Urothelium cell line (cell line): ENCODE results near the gene CCSER1.
"Not testable (repeated sequence)": the region's sequence is repeated elsewhere in the genome, so short reads cannot be mapped to it uniquely, and the experiment has no call there.

Experiments used
- DNase-seq: peaks from one replicate; pipeline ENCODE4 v3.0.0; 2011; ENCODE audit warnings: low spot score, mixed read lengths
- FAIRE-seq: peaks from 2 replicates; lab custom pipeline; 2011; peaks lifted over from hg19 to GRCh38; lab: Jason Lieb, UNC

CCSER1 gene

DNA sequence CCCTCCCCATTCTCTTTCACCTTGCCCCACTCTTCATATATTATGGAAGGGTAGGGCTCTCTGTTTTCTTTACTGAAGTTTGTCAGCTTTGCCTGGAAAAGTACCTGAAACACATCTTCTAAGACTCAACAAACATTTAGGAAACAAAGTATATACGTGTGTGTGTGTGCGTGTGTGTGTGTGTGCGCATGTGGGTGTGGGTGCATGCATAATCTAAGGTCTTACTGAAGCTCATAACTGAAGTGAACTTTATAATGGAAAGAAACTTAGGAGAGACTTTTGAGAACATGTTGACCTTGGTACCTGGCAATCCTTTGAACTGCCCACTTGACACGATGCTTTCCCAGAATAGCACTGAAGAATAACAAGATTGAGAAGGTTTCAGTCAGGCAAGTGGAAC, 1190.2 kb downstream of the CCSER1 start:
- FAIRE-seq (no peak), DNase-seq (no peak)

DNA sequence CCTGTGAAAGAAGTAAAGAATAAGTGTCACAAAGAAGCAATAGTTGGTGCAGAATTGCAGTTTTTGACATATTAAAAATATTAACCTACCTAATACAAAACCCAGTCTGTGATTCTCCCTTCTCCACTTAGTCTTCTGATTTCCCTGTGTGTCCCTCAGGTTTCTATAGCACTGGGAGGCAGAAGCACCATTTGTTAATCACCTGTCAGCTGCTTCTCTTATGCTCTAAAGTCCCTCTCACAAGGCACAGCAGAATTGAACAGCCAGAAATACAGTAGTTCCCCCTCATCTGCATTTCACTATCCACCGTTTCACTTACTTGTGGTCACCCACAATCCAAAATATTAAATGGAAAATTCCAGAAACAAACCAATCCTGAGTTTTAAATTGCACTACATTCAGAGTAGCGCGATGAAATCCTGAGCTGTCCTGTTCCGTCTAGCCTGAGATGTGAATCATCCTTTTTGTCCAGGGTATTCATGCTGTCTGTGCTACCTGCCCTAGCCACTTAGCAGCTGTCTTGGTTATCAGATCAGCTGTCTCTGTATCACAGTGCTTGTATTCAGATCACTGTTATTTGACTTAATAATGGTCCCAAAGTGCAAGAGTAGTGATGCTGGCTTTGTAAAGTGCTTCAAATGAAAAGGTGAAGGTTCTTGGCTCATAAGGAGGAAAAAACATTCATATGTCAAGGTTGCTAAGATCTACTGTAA, 1192.5 kb downstream of the CCSER1 start:
- no peak for DNase-seq
- FAIRE-seq, result no peak

DNA sequence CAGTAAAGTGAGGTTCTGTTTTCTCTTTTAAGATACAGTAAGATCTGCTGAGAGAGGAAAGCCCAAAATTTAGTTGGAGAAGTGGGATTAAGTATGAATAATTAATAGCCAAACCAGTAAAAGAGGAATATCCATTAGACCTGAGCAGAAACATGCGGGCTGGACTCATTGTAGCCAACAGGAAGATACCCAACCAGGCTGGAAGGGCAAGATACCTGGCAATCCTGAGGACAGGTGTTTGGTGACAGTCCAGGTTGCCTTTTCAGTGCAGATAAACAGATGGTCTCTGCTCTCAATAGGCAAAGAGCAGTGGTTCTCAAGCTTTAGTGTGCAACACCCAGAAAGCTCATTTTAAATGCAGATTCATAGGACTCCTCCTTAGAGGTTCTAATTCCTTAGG, 1195.8 kb downstream of the CCSER1 start:
- no peak for DNase-seq
- no peak for FAIRE-seq

GRCh38 chr4:91325495-91325894, 1198.3 kb downstream of the CCSER1 start:
- FAIRE-seq, result no peak
- DNase-seq, result peak; percentile 19

GRCh38 chr4:91326167-91326566, 1199.0 kb downstream of the CCSER1 start:
- DNase-seq, FAIRE-seq: not testable (repeated sequence)

GRCh38 chr4:91330555-91331137, 1203.5 kb downstream of the CCSER1 start:
- no peak for DNase-seq
- no peak for FAIRE-seq

GRCh38 chr4:91340822-91341221, 1213.6 kb downstream of the CCSER1 start:
- FAIRE-seq (no peak), DNase-seq (no peak)

DNA sequence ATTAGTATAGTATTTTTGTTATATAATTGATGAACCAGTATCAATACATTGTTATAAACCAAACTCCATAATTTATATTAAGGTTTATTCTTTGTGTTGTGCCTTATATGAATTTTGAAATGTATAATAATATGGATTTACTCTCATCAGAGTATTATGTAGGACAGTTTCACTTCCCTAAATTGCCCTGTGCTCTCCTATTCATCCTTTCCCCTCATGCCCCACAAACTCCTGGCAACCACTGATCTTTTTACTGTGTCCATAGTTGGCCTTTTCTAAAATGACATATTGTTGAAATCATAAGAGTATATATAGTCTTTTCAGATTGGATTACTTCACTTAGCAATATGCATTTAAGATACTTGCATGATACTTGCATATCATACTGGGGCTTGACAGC, 1218.4 kb downstream of the CCSER1 start:
- FAIRE-seq (no peak), DNase-seq (no peak)

DNA sequence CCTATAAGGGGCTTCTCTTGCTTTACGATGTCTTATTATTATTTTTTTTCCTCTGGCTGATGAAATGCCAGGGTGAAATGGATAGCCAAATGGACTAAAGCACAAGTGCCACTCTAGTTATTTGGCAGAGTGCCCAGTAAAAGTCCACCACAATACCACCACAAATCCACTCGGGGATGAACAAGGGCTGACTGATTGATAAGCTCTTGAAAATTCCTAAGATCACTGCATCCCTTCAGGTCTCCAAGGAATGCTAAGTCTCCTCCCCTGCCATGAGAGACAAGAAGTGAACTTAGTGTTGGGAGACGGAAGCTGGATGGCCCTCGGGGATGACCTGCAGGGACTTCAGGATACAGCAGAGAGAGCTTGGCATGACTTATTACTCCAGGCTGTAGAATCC, 1229.3 kb downstream of the CCSER1 start:
- DNase-seq, FAIRE-seq: not testable (repeated sequence)

- DNase-seq, FAIRE-seq: not testable (repeated sequence)
Observed at GRCh38 chr4:91358016-91358415, 1230.8 kb downstream of the CCSER1 start.

DNA sequence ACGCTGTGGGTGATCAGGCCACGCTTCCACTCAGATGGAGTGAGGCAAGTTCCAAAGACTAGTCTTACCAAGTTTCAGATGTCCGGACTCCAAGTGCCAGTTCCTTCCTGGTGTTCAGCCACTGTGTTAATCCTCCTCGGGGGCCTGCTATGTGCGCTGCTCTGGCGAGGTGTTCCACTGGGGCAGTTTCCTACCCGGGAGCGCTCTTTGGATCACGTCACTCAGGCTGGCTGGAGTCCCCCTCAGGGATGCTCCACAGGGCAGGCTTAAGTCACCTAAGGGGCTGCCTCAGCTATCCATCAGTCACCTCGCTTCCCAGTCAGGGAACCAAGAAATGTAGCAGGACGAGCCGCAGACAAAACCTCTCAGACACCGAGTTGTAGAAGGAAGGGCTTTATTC, 1231.4 kb downstream of the CCSER1 start:
- not testable (repeated sequence) for FAIRE-seq

GRCh38 chr4:91359041-91360031, 1232.1 kb downstream of the CCSER1 start:
- no peak for FAIRE-seq
- no peak for DNase-seq

More for the DNA sequence above, 1231.4 kb downstream of the CCSER1 start:
- DNase-seq, result not testable (repeated sequence)

DNA sequence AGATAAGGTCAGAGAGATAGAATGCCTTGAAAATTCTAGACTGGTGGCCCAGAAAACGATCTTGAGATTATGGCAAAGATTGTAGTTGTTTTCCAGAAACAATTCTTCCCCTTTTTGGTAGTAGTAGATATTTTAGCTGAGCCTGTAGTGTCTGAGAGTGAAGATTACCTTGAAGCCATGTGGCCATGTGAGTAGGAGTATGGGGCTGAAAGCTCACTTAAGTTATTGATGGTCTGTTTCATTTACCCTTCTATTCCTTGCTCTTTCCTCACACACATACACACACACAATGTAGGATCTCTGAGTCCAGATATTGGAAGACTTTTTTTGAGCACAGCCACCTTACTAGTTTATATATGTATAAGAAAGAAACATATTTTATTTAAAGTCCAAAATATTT, 1234.9 kb downstream of the CCSER1 start:
- DNase-seq (no peak), FAIRE-seq (no peak)

- DNase-seq (no peak), FAIRE-seq (no peak)
Observed at GRCh38 chr4:91366554-91366953, 1239.4 kb downstream of the CCSER1 start.

- no peak for DNase-seq
Observed at GRCh38 chr4:91369116-91369515, 1241.9 kb downstream of the CCSER1 start.

GRCh38 chr4:91373546-91373945, 1246.4 kb downstream of the CCSER1 start:
- FAIRE-seq (no peak), DNase-seq (no peak)

More at GRCh38 chr4:91369116-91369515, 1241.9 kb downstream of the CCSER1 start:
- FAIRE-seq, result no peak

DNA sequence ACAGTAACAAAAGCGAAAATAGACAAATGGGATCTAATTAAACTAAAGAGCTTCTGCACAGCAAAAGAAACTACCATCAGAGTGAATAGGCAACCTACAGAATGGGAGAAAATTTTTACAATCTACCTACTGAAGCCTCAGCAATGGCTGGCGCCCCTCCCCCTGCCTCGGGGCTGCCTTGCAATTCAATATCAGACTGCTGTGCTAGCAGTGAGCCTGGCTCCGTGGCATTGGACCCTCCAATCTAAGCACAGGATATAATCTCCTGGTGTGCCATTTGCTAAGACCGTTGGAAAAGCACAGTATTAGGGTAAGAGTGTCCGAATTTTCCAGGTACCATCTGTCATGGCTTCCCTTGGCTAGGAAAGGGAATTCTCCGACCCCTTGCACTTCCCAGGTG, 1278.2 kb downstream of the CCSER1 start:
- FAIRE-seq, DNase-seq: not testable (repeated sequence)

DNA sequence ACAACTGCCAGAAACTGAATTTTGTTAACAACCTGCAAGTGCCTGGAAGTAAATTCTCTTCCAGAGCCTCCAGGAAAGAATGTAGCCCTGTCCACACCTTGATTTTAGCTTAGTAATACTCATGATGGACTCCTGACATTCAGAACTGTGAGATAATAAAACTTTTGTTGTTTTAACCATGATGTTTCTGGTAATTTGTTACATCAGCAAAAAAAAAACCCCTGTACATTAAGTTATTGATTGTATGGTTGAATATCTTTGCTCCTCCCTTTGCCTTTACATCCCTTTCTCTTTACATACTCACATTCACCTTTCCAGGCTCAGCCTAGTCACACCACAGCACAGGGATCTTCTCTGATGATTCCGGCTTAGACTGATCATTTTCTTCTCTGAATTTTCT, 1294.8 kb downstream of the CCSER1 start:
- DNase-seq (no peak), FAIRE-seq (no peak)

GRCh38 chr4:91426725-91427124, 1299.5 kb downstream of the CCSER1 start:
- DNase-seq (no peak), FAIRE-seq (no peak)

DNA sequence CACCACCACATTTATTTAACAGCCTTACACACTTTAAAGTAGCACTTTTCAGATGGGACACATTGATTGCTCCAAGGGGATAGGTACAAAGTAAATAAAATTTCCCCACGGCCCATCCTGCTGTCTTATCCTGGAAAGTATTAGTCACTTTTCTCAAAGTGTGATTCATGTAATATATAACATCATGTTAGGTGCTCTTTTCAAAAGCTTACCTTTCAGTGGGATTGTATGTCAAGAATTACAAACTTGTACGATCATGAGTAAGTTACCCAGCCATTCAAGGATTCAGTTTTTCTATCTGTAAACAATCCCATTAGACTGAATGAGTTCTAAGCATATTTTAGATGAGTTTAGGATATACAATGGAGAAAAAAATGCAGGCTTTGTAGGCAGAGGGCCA, 1300.0 kb downstream of the CCSER1 start:
- no peak for FAIRE-seq
- no peak for DNase-seq

- DNase-seq (no peak), FAIRE-seq (no peak)
Observed at GRCh38 chr4:91434631-91435030, 1307.4 kb downstream of the CCSER1 start.
